Measurements from ENCODE around the gene ZNF319.
"Not testable (repeated sequence)": the region's sequence is repeated elsewhere in the genome, so short reads cannot be mapped to it uniquely, and the experiment has no call there.

Gene ZNF319

DNA sequence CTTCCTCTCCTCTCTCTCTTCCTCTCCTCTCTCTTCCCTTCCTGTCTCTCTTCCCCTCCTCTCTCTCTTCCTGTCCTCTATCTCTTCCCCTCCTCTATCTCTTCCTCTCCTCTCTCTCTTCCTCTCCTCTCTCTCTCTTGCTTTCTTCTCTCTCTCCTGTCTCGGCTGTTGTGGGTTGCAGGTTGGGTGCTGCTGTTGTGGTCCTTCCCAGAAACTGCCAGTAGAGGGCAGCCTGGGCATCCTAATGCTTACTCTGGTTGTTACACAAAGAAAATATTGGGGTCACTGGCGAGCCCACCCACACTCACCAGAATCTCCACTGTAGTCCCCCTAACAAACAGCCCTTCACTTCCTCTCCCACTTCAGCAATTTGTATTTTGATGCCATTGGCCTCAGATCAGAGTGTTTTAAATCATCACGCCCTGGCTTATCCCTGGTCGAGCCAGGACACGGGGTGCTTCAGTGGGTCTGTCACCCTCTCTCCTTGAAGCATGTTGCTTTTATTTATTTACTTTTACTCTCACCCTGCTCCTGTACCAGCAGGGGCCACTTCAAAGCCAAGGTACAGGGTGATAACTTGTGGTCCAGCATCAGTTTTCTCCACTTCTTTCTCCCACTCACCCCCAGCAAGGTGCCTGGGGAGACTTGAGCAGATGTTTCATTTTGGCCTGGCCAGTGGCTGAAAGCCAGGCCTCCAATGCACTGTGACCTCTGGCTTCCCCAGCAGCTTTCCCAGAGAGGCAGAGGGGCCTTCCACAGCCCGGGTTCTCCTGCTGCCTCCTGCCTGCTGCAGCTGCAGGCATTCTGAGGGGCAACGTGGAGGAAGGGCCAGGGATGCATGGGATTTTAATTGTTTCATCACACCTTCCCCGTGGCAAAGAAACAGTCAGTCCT lies 20.4 kb upstream of the ZNF319 start:
- DNase-seq: peak in 1 of 2 experiments; percentile 28

DNA sequence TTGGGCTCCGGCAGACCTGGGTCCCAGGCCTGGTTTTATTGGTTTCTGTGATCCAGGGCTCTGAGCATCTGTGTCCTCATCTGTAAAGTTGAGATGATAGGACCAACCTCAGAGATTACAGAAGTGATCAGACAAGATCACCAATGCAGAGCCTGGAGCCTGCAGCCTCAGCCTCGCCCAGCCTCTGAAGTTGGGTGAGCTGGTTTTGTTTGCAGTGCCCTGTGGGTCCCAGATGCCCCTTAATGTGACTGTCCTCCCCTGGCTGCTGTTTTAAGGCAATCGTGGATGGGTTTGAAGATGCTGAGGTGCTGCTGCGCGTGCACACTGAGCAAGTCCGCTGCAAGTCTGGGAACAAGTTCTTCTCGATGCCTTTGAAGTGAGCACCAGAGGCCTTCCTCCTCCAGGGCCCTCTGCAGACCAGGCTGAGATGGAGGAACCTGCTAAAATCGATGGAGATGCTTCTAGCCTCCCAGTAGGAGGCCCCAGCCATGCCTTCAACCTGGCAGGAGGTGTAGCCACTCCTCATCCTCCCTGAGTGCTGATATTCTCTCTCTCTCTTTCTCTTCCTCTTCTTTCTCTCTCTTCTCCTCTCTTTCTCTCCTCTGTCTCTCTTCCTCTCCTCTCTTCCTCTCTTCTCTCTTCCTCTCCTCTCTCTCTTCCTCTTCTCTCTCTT lies 19.5 kb upstream of the ZNF319 start:
- no peak for DNase-seq

DNA sequence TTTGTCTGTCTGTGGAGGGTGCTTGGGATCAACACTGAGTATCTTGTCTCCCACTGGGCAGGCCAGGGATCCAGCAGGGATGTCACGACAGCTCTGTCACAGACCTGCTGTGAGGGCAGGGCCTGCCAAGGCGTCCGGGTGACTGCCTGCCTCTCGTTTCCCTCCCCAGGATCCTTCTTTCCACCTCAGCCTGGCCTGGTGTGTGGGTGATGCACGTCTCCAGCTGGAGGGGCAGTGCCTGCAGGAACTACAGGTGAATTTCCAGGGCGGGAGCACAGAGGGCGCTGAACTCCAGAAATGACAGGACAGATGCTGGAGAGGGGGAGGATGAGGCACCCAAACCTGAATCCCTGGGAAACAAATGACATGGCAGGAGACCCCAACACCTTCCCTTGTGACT lies 18.3 kb upstream of the ZNF319 start:
- DNase-seq: no peak

DNA sequence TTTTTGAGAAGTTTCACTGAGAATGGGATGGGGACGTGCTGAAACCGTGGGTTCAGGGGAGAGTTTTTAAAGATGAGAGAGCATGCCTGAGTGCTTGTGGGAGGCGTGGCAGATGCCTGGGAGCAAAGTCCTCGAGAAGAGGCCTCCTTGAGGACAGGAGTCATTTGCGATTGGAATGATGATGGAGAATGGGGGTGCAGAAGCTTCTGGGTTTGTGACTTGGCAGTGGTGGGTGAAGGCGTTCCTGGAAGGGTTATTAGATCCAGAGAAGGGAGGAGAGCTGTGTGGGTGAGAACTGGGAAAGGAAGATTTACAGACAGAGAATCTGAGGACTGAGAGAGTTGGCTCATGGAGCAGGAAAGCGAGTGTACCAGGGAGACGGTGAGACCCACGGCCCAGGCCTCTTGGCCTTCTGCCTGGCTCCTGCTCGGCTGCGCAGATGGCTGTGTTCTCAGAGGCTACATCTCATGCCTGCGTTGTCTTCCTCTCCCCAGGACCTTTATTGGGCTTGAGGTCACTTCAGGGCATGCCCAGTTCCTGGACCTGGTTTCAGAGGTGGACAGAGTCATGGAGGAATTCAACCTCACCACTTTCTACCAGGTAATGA lies 16.5 kb upstream of the ZNF319 start:
- no peak for DNase-seq

DNA sequence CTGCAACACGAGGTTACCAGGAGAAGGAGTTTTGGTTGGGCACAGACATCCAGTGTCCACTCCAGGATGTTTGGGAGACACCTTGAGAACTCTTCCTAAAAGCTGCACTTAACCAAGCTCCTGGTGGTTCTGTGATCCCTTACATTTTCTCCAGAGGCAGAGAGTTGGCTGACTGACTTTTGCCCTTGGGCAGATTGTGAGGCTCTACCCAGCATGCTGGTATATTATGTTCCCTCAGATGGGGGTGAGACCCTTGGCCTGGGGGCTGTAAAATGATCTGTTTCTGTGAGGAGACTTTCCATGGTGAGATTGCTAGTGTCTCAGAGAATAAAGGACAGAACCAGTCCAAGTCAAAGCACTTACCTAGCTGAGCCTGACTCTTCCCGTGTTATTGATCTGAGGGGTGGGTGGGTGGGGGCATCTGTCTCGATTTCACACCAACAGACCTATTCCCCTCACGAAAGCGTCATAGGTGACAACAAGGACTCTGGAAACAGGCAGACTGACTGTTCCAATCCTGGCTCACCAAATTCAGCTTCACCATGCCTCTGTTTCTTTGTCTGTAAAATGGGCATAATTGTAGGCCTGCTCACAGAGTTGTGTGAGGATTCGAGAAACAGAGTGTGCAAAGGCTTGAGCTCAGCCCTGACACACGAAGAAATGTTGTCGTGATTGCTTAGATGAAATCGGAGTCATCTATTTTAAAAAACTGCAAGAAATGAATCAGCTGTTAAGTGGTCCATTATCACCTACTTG lies 12.9 kb upstream of the ZNF319 start:
- DNase-seq: no peak

DNA sequence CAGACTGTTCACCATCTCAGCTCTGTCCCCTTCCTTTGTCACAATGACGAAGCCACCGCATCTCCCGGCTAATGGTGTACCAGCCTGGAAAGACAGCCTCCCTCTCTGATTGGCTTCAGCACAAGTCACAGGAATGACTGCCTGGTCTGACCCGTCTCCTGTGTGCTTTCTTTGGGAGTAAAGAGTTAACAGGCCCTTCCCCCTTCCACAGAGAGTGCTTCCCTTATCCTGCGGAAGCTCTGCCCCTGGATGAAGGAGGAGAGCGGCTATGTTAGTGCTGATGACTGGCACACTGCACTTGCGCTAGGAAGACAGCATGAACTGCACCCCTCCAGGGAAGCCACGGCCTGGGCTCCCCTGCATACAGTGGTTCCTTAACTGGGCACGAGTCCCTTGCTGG lies 12.0 kb upstream of the ZNF319 start:
- DNase-seq: no peak

DNA sequence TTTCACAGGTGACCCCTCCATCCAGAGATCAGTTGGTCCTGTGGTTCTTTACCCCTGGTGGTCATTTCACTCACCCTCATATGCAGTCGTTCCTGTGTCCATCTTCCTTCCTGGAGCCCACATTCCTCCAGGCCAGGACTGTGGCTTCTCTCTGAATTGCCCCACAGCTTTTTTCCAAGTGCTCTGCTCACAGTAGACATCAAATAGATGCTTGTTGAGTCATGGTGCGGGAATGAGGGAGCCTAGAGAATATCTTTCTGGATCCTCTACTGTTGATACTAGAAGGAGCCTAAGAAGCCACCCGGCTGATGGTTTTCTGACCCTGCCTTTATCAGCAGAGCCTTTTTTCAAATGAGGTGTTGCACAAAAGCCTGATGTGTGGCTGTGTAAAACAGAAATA lies 11.2 kb upstream of the ZNF319 start:
- no peak for DNase-seq

DNA sequence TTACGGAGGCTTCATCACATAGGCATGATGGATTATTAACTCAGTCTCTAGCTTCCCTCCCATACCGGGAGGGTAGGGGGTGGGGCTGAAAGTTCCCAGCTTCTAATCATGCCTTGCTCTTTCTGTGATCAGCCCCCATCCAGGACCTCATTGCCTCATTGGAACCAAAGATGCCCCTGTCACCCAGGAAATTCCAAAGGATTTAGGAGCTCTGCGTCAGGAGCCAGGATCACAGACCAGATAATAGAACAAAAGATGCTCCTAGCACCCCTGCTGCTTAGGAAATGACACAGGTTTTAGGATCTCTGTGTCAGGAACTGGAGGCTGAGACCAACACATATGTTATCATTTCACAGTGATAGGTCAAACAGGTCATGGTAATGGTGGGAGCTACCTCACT lies 10.4 kb upstream of the ZNF319 start:
- no peak for DNase-seq

DNA sequence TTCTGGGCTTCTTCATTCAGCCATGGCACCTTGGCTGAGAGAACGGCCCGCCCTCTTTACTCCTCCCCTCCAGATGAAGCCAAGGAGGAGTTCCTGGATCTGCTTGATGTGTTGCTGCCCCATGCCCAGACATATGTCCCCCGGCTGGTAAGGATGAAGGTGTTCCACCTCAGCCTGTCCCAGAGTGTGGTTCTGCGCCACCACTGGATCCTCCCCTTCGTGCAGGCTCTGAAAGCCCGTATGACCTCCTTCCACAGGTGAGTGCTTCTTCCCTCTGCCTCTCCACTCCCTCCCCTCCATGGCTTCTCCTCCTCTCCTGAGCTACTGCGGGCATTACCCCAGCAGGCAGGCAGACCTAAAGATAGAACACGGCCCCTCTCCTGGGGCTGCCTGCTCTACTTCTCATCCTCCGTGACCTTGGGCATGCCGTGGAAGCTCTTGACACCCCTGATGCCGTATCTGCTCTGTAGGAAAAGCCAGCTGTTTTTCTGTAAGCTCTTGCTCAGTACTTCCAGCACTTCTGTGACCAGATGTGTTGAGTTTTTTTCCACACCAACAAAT lies 9.5 kb upstream of the ZNF319 start:
- DNase-seq: no peak

DNA sequence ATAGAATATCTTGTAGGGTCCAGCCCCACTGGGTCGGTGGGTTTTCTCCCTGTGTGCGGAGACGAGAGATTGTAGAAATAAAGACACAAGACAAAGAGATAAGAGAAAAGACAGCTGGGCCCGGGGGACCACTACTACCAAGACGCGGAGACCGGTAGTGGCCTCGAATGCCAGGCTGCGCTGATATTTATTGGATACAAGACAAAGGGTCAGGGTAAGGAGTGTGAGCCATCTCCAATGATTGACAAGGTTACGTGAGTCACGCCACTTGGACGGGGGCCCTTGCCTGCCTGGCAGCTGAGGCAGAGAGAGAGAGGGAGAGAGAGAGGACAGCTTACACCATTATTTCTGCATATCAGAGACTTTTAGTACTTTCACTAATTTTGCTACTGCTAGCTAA lies 4.3 kb upstream of the ZNF319 start:
- not testable (repeated sequence) for DNase-seq

DNA sequence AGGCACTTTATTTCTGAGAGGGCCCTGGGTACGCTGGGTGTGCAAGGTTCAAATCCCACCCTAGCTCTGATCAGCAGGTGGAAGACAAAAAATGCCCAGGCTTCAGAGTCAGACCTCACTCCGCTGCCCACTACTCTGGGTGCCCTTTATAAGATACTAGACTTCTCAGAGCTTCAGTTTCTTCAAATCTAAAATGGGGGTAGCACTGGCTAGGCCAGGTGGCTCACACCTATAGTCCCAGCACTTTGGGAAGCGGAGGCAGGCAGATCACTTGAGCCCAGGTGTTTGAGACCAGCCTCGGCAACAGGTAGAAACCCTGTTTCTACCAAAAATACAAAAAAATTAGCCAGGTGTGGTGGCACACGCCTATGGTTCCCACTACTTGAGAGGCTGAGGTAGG lies 2.5 kb upstream of the ZNF319 start:
- no peak for DNase-seq

DNA sequence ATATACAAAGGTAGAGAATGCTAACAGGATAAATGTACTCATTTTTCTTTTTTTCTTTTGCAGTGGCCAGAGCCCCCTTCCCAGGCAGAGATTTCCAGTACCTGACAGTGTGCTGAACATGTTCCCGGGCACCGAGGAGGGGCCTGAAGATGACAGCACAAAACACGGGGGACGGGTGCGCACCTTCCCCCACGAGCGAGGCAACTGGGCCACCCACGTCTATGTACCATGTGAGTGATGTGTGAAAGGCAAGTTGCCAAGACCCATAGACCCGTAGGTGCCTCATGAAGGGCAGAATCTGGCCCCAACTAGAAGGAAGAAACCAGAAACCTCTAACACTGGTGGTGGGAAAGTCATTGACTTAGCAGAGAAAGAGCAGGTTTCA lies 1.9 kb upstream of the ZNF319 start:
- no peak for DNase-seq

DNA sequence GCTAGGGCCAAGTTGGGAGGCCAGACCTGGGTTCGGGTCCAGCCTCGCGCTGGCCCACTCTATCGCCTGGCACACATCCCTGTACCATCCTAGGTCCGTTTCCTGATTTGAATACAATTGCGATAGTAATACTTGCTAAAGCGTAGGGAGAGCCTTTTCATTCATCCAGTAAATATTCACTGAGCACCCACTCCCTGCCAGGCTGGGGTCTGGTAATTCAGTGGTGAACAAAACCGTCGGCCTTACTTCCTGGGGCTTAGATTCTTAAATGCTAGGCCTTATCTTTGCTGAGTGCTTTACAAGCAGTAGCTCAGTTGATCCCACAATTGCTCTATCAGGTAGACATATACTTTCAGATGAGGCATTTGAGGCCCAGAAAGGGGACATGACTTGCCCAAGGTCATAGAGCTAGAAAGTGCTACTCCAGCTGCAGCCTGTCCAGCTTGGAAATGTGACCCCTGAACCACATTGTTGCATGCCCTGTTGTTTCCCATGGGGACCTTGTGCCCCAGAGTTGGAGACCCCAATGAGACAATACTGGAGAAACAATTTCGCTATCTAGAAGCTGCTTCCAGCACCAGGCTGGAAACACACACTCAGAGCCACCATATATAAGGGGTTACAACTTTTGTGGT lies 1.4 kb upstream of the ZNF319 start:
- no peak for DNase-seq

DNA sequence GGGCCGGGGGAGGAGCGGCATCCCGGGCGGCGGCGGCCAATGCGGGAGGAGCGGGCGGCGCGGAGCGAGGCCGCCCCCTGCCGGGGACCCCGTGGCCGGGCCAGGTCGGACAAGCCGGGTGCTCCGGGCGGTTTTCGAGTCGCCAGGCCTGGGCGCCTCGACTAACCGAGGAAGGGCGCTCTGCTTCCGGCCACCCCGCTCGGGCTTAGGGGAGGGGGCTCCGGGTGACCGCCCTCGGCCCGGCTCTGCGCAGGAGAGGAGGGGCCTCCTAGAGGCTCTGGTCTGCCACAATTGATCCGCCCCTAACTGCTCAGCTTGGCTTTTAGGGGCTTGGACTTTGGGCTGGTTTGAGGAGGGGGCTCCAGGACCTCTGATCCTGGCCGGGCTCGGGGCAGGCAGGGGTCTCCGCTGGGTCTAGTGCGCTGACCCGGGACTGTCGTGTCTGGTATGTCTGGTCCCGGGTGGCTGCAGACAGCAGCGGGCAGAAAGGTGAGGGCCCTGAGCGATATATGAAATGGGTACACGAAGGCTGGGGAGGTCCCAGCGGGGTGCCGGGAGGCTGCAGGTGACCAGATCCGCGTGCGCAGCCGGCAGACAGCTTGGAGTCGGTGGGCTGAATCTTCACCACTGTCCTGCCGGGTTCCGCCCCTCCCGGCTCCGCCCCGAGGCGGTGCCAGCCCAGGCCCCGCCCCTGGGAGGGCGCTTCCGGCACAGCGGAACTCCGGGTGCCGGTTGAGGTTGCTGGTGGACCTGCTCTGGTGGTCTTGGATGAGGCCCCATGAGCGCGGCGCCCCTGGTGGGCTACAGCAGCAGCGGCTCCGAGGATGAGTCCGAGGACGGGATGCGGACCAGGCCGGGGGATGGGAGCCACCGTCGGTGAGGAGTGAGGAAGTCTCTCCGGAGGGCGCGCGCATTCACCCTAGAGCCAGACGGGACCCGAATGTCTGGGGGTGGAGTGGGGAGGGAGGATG lies 519 bp upstream of the ZNF319 start, which contains the start of gene USB1:
TSS of gene USB1 (plus strand) at position 702 of the 971 bp plus-strand sequence. CDS start at position 779, 77 bp downstream.
- peak; percentile 65 for DNase-seq

DNA sequence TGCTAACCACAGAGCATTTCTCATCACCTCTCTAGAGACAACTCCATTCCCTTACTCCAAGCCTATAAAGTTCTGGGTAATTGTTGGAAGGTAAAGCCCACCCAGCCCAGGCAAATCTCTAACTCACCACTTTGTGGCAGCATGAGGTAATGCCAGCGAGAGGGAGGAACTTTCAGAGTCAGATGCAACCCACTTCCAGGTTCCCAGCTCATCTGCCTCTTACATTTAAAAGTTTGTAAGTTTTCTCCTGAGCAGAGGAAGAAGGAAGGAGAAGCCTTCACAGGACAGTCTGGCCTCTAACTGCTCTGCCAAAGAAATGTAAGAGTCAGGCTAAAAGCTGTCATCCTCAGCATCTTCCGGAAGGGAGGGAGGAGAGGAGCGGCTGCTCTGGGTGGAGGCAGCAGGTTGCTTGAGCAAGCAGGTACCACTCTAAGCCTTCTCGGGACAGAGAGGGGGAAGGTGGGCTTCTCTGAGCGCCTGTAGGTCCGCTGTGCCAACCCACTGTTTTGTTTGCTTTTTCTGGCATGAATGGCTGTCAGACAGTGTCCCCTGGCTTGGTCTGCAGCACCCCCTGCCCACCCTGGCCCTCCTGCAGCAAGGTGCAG lies 1.0 kb downstream of the ZNF319 start:
- peak in 1 of 2 experiments; percentile 7 for DNase-seq

DNA sequence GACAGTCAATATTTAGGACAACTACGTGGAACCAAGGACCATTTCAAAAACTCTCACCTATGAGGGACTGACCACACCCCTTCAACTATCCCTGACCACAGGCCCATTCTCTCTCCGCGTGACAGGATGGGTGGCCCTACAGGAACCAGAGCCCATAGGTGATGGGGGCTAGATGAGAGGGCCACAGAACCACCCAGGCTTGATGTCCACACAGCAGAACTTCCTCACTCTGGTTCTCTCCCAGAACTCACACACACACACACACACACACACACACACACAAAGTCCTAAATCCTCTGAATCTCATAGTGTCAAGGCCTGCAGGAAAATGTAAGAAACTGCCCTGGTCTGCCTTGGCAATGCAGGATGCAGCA lies 1.5 kb downstream of the ZNF319 start:
- DNase-seq: no peak

DNA sequence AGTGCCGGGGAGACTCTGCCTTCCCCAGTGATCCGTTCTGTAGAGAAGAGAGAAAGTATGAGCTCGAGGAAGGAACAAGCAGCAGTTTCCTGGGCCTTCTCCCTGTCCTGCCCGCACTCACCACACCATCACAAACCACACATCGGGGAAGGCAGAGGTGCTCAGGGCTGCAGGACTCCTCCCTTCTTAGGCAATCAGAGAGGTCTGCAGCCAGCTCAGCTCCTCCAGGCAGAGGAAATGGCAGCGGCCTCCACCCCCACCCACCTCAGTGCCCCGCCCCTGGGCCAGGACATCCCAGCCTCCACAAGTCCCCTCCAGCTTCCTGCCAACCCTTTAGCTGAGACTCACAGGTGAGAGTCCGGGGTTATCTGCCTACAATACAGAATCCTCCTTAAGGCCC lies 2.0 kb downstream of the ZNF319 start:
- no peak for DNase-seq

DNA sequence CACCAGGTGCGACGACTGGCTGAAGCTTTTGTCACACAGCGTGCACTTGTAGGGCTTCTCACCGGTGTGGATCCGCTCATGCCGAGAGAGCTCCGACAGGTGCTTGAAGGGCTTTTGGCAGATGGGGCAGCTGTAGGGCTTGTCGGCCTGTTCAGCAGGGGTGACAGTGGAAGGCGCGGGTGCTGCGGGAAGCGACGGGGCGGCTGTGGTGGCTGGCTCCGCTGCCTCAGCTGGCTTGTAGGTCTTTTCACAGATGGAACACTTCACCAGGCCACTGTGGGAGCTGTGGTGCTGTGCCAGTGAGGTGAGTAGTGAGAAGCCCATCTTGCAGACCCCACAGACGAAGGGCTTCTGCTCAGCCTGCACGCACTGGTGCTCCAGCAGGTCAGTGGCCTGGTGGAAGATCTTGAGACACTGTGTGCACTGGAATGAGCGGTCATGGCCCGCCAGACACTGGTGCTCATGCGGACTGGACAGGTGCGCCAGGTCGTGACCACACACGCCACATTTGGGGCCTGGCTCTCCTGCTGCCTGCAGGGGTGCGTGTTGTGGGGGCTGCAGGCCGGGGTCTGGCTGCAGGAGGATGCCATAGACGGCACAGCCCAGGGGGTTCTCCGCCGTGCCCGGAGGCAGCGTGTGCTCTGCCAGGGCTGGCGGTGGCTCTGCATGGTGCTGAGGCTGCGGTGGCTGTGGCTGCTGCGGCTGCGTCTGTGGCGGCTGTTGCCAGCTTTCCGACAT lies 2.8 kb downstream of the ZNF319 start:
- DNase-seq: no peak

DNA sequence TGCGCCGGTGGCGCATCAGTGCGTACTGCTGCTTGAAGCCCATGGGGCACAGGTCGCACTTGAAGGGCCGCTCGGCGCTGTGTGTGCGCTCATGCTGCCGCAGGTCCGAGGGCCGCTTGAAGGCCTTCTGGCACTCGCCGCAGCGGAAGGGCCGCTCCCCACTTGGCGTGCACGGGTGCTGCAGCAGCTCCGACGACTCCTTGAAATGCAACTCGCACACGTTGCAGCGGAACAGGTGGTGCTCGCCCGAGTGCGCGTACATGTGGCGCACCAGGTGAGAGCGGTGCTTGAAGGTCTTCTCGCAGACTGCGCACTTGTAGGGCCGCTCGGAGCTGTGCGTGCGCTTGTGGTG lies 3.3 kb downstream of the ZNF319 start:
- no peak for DNase-seq
